PC-3 (cell line): ENCODE measurements around the gene NATD1. TPM values are rescaled to one million over a fixed set of nuclear protein-coding genes. Genes with fewer than 3 reads are reported as not detected.

Experiments
- ATAC-seq: fragments of 200-7000 bp; cut with Tn5 transposase; 2 replicates; pipeline ENCODE4 v1.9.1; 2020; ENCODE audit warnings: mild to moderate bottlenecking, moderate library complexity
- BruUV-seq: library from RNA; stranded (reverse); fragments of 400-500 nt; replicated peaks from 2 replicates; lab custom pipeline; 2021; lab: Mats Ljungman, UMichigan
- CTCF ChIA-PET: fragments of 300-600 bp; sonication (Branson Sonifier 250); formaldehyde crosslinking; loops from one replicate; lab custom pipeline; 2022; ENCODE audit warnings: antibody characterized with exemption; lab: Charles Lee
- POLR2A ChIA-PET: fragments of 300-600 bp; sonication (Branson Sonifier 250); formaldehyde crosslinking; loops from one replicate; lab custom pipeline; 2022; ENCODE audit warnings: antibody characterized with exemption; ENCODE audit not compliant: unreplicated experiment; lab: Charles Lee
- DNase-seq: peaks from one replicate; pipeline ENCODE4 v3.0.0-alpha.2; 2015
- H2AFZ ChIP-seq: fragments of 300-600 bp; sonication (generic); 2 replicates; pipeline ENCODE4 v1.6.0; 2016; ENCODE audit warnings: antibody characterized with exemption, low read length
- H3F3A ChIP-seq: fragments of 300-600 bp; sonication (generic); one replicate; pipeline ENCODE4 v1.6.0; 2017; ENCODE audit warnings: antibody characterized with exemption, low read length, control low read depth, mild to moderate bottlenecking; ENCODE audit not compliant: unreplicated experiment
- H3K27ac ChIP-seq: fragments of 300-600 bp; sonication (generic); 2 replicates; pipeline ENCODE4 v1.5.1; 2016; ENCODE audit warnings: mild to moderate bottlenecking, low read length
- H3K27me3 ChIP-seq: fragments of 300-600 bp; sonication (generic); 2 replicates; pipeline ENCODE4 v1.6.1; 2016; ENCODE audit warnings: low read length, mixed read lengths
- H3K36me3 ChIP-seq: fragments of 300-600 bp; sonication (generic); 2 replicates; pipeline ENCODE4 v1.6.1; 2016; ENCODE audit warnings: low read depth, mixed run types, low read length, mixed read lengths
- H3K4me1 ChIP-seq: fragments of 300-600 bp; sonication (generic); 2 replicates; pipeline ENCODE4 v1.5.1; 2016; ENCODE audit warnings: low read length; ENCODE audit not compliant: insufficient read depth
- H3K4me2 ChIP-seq: fragments of 300-600 bp; sonication (generic); 2 replicates; pipeline ENCODE4 v1.6.0; 2016; ENCODE audit warnings: low read length
- H3K4me3 ChIP-seq: fragments of 300-600 bp; sonication (generic); 2 replicates; pipeline ENCODE4 v1.5.1; 2016; ENCODE audit warnings: mild to moderate bottlenecking, low read length, mixed read lengths
- H3K79me2 ChIP-seq: fragments of 300-600 bp; sonication (generic); 2 replicates; pipeline ENCODE4 v1.6.1; 2017; ENCODE audit warnings: low read length, mixed read lengths
- H3K9ac ChIP-seq: fragments of 300-600 bp; sonication (generic); 2 replicates; pipeline ENCODE4 v1.6.0; 2016; ENCODE audit warnings: mild to moderate bottlenecking, low read length
- H3K9me2 ChIP-seq: fragments of 300-600 bp; sonication (generic); replicated peaks from 2 replicates; pipeline ENCODE4 v1.6.1; 2016; ENCODE audit warnings: mixed run types, low read length, mixed read lengths
- H3K9me3 ChIP-seq: fragments of 300-600 bp; sonication (generic); 2 replicates; pipeline ENCODE4 v1.6.1; 2016; ENCODE audit warnings: low read length, mixed read lengths
- H4K20me1 ChIP-seq: fragments of 300-600 bp; sonication (generic); 2 replicates; pipeline ENCODE4 v1.6.1; 2016; ENCODE audit warnings: low read length, mixed read lengths
- CTCF ChIP-seq: fragments of 300-600 bp; sonication (generic); conservative IDR thresholded peaks from 2 replicates; pipeline ENCODE4 v1.5.1; 2017; ENCODE audit warnings: antibody characterized with exemption, low read depth, mild to moderate bottlenecking, low read length
- EZH2 ChIP-seq: fragments of 300-600 bp; sonication (generic); IDR thresholded peaks from one replicate; pipeline ENCODE4 v1.6.1; 2017; ENCODE audit warnings: antibody characterized with exemption, mild to moderate bottlenecking, low read length; ENCODE audit not compliant: unreplicated experiment
- EZH2phosphoT487 ChIP-seq: fragments of 300-600 bp; sonication (generic); IDR thresholded peaks from 2 replicates; pipeline ENCODE4 v1.6.1; 2018; ENCODE audit warnings: mild to moderate bottlenecking, antibody characterized with exemption, low read length, borderline replicate concordance
- intact Hi-C: fragments of 100-400 bp; cut with micrococcal nuclease; formaldehyde crosslinking; loops from 2 replicates; pipeline ENCODE4 v1.9.0; 2023
- total RNA-seq: library from RNA; depleted of rRNA; stranded (reverse); fragments of >200 nt; gene quantifications from 2 replicates; pipeline ENCODE4 v1.2.3, GENCODE V29; 2014; rRNA removed

NATD1 gene
- total RNA-seq, 1 experiment from 2014 or later, result 0.73 TPM

DNA sequence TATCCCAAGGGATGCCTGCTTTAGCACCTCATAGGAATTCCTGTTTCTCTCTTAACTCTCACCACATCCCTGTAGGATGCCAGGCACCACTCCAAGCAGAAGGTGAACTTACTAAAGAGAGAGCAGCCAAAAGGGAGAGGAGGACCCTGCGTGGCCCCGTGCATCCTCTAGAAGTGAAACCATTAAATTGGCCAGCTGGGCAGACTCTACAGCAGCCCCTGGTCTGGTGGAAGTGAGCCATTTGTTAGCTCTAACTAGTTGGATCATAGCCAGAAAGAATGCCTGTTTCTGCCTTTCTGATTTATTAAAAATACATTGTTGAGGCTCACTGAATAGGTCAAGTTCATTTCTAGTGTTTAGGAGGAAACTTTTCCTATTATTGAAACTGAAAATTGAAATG lies 61.5 kb downstream of the NATD1 start:
- Histone ChIP-seq H3F3A (no peaks in the 10 kb centered on the region), H3K9me3 (no peaks in the 10 kb centered on the region), H3K9ac (no peak overlapping the region), H3K9me2 (no peaks in the 10 kb centered on the region), H3K36me3 (peaks cover 5% of the 10 kb centered on the region; the same call in 1 of the 2 replicates), H3K4me3 (no peak overlapping the region), H2AFZ (no peak overlapping the region), H3K79me2 (no peaks in the 10 kb centered on the region), H3K27me3 (no peaks in the 10 kb centered on the region), H3K27ac (no peak overlapping the region), H3K4me2 (no peak overlapping the region), H4K20me1 (no peaks in the 10 kb centered on the region), H3K4me1 (no peaks in the 10 kb centered on the region)
- no peak for DNase-seq
- no peak for ATAC-seq
- intact Hi-C loops, result no loop called here
- POLR2A ChIA-PET, result no interaction called here
- TF ChIP-seq EZH2phosphoT487, result no peak
- TF ChIP-seq EZH2, result no peak
- no peak for TF ChIP-seq CTCF
- no TSS peak for BruUV-seq
- CTCF ChIA-PET, result no interaction called here

DNA sequence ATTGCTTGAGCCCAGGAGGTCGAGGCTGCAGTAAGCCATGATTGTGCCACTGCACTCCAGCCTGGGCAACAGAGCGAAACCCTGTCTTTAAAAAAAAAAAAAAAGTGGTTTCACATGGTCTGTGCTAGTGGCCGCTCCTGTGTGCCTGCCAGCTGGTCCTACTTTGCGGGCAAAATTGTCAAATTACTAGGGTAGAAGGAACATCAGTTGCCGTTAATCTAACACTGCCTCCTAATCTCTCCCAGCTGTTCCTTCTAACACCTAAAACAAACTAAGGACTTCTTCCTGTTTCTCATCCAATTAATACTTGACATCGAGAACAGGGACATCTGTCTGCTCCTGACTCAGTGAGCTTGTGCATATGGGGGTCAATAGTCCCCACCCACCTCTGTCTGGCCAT lies 63.1 kb downstream of the NATD1 start:
- ChIA-PET POLR2A (no interaction called here), CTCF (no interaction called here)
- peaks cover under 1% of the 10 kb centered on the region; the same call in 1 of the 2 replicates for H3K36me3 ChIP-seq
- no peaks in the 10 kb centered on the region for H3F3A ChIP-seq
- H3K9me3 ChIP-seq, result no peaks in the 10 kb centered on the region
- no peak for DNase-seq
- H3K4me2 ChIP-seq, result no peak overlapping the region
- H3K4me1 ChIP-seq, result no peaks in the 10 kb centered on the region
- ATAC-seq, result no peak
- no peaks in the 10 kb centered on the region for H3K79me2 ChIP-seq
- no TSS peak for BruUV-seq
- H3K4me3 ChIP-seq, result no peak overlapping the region
- no peak overlapping the region for H2AFZ ChIP-seq
- H3K27me3 ChIP-seq, result no peaks in the 10 kb centered on the region
- TF ChIP-seq CTCF, result no peak
- no peak for TF ChIP-seq EZH2
- no peak for TF ChIP-seq EZH2phosphoT487
- H3K9me2 ChIP-seq, result no peaks in the 10 kb centered on the region
- no peaks in the 10 kb centered on the region for H4K20me1 ChIP-seq
- intact Hi-C loops, result no loop called here
- H3K9ac ChIP-seq, result no peak overlapping the region
- no peak overlapping the region for H3K27ac ChIP-seq

DNA sequence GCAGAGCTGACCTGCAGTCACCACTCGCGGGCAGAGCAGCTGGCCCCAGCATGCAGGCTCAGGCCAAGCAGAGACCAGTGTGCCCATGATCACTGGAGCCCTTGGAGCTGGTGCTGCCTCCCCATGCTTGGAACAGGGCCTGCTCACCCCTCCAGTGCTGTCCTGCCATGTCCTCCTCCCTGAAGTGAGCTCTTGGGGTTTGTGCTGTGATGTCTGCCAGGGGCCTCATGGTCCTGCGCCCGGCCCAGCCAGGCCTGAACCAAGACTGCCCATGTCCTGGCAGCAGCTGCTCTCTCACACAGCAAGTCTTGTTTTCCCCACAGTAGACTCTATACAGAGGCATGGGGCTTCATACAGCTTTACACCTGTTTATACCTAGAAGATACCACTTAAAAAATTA lies 63.8 kb downstream of the NATD1 start:
- no peaks in the 10 kb centered on the region for H3K4me1 ChIP-seq
- H3K9ac ChIP-seq, result no peak overlapping the region
- no peaks in the 10 kb centered on the region for H3K9me3 ChIP-seq
- no peak for TF ChIP-seq EZH2
- no peak for TF ChIP-seq EZH2phosphoT487
- TF ChIP-seq CTCF, result no peak
- DNase-seq (no peak), ATAC-seq (no peak)
- no peak overlapping the region for H3K4me3 ChIP-seq
- ChIA-PET POLR2A (no interaction called here), CTCF (no interaction called here)
- intact Hi-C loops, result no loop called here
- no peaks in the 10 kb centered on the region for H4K20me1 ChIP-seq
- H3K27ac ChIP-seq, result no peak overlapping the region
- H3F3A ChIP-seq, result no peaks in the 10 kb centered on the region
- H3K79me2 ChIP-seq, result no peaks in the 10 kb centered on the region
- H3K27me3 ChIP-seq, result no peaks in the 10 kb centered on the region
- no peak overlapping the region for H3K4me2 ChIP-seq
- H3K9me2 ChIP-seq, result no peaks in the 10 kb centered on the region
- no TSS peak for BruUV-seq
- peaks cover 8% of the 10 kb centered on the region; the same call in 1 of the 2 replicates for H3K36me3 ChIP-seq
- H2AFZ ChIP-seq, result no peak overlapping the region

Other genes starting within 250 kb of the NATD1 start
- 188 and 215 TPM in 2 replicates for gene USP22, start 210.4 kb downstream of the NATD1 start, total RNA-seq
- gene DHRS7B, start 126.4 kb downstream of the NATD1 start, total RNA-seq, result 29.5 and 38.4 TPM in 2 replicates
- gene TMEM11, start 39.2 kb downstream of the NATD1 start, total RNA-seq, result 58.1 and 70.8 TPM in 2 replicates
- gene MAP2K3, start 31.3 kb upstream of the NATD1 start, total RNA-seq, result 54.0 and 75.2 TPM in 2 replicates
- 10.0 and 11.1 TPM in 2 replicates for gene KCNJ12, start 122.9 kb upstream of the NATD1 start, total RNA-seq